Activated CD8-positive, alpha-beta T cell treated with anti-CD3 and anti-CD28 coated beads for 36 hours (primary cell): ENCODE data around the gene SKIC3. TPM values are rescaled to one million over a fixed set of nuclear protein-coding genes. Genes with fewer than 3 reads are reported as not detected.

ENCODE experiments used
- ATAC-seq: fragments of 200-7000 bp; cut with Tn5 transposase; one replicate; pipeline ENCODE4 v1.10.0; 2021; ENCODE audit warnings: mild to moderate bottlenecking, moderate library complexity
- CTCF ChIA-PET: fragments of 350-600 bp; sonication (Branson Sonifier 250); formaldehyde crosslinking; loops from one replicate; lab custom pipeline; 2021; ENCODE audit warnings: antibody characterized with exemption; lab: Charles Lee
- POLR2A ChIA-PET: fragments of 350-600 bp; sonication (Branson Sonifier 250); formaldehyde crosslinking; loops from one replicate; lab custom pipeline; 2021; ENCODE audit warnings: antibody characterized with exemption; lab: Charles Lee
- DNase-seq: peaks from one replicate; pipeline ENCODE4 v3.0.0-alpha.2; 2020
- H3K27ac Mint-ChIP-seq: one replicate; pipeline ENCODE4 v1.8.0; 2021; ENCODE audit warnings: mild to moderate bottlenecking, mixed read lengths
- H3K27me3 Mint-ChIP-seq: one replicate; pipeline ENCODE4 v1.8.0; 2021; ENCODE audit warnings: mixed read lengths
- H3K36me3 Mint-ChIP-seq: one replicate; pipeline ENCODE4 v1.8.0; 2021; ENCODE audit warnings: low read depth, mixed read lengths
- H3K4me1 Mint-ChIP-seq: one replicate; pipeline ENCODE4 v1.8.0; 2021; ENCODE audit warnings: low read depth, mixed read lengths
- H3K4me3 Mint-ChIP-seq: one replicate; pipeline ENCODE4 v1.8.0; 2021; ENCODE audit warnings: mild to moderate bottlenecking, moderate library complexity, mixed read lengths
- H3K9me3 Mint-ChIP-seq: one replicate; pipeline ENCODE4 v1.8.0; 2021; ENCODE audit warnings: mixed read lengths
- CTCF ChIP-seq: fragments of 200-600 bp; IDR thresholded peaks from one replicate; pipeline ENCODE4 v1.8.0; 2022; ENCODE audit warnings: antibody characterized with exemption, mild to moderate bottlenecking
- intact Hi-C: fragments of 100-400 bp; cut with micrococcal nuclease; formaldehyde crosslinking; loops from one replicate; pipeline ENCODE4 v1.10.0; 2022
- total RNA-seq, 2 experiments: library from RNA; stranded (reverse); gene quantifications; one replicate each; pipeline ENCODE4 v1.2.3, GENCODE V29; 2021

Gene SKIC3
- total RNA-seq, 2 experiments from 2014 or later, result 68.2 to 70.0 TPM

GRCh38 chr5:95528565-95528964 lies 26.2 kb downstream of the SKIC3 start:
- ATAC-seq (no peak), DNase-seq (no peak)
- Mint-ChIP-seq H3K4me3 (no peak overlapping the region), H3K4me1 (peaks cover 6% of the 10 kb centered on the region), H3K27me3 (no peaks in the 10 kb centered on the region), H3K36me3 (peaks cover 33% of the 10 kb centered on the region), H3K9me3 (no peaks in the 10 kb centered on the region), H3K27ac (no peak overlapping the region)
- no peak for TF ChIP-seq CTCF
- POLR2A ChIA-PET, result no interaction called here
- CTCF ChIA-PET, result no interaction called here
- intact Hi-C loops, result no loop called here

- no peak for DNase-seq
- CTCF ChIA-PET, result no interaction called here
- H3K27ac Mint-ChIP-seq, result no peak overlapping the region
- no peaks in the 10 kb centered on the region for H3K4me1 Mint-ChIP-seq
- peaks cover 31% of the 10 kb centered on the region for H3K36me3 Mint-ChIP-seq
- POLR2A ChIA-PET, result no interaction called here
- intact Hi-C loops, result no loop called here
- no peak for ATAC-seq
- no peak for TF ChIP-seq CTCF
- no peaks in the 10 kb centered on the region for H3K27me3 Mint-ChIP-seq
- H3K4me3 Mint-ChIP-seq, result no peak overlapping the region
- no peaks in the 10 kb centered on the region for H3K9me3 Mint-ChIP-seq
Measured at GRCh38 chr5:95526871-95527270, 27.9 kb downstream of the SKIC3 start.

GRCh38 chr5:95524423-95524822 lies 30.4 kb downstream of the SKIC3 start:
- peaks cover 34% of the 10 kb centered on the region for H3K36me3 Mint-ChIP-seq
- no peaks in the 10 kb centered on the region for H3K4me1 Mint-ChIP-seq
- no peak overlapping the region for H3K27ac Mint-ChIP-seq
- DNase-seq, result no peak
- no peaks in the 10 kb centered on the region for H3K9me3 Mint-ChIP-seq
- intact Hi-C loops, result no loop called here
- H3K4me3 Mint-ChIP-seq, result no peak overlapping the region
- ChIA-PET POLR2A (no interaction called here), CTCF (no interaction called here)
- no peak for TF ChIP-seq CTCF
- H3K27me3 Mint-ChIP-seq, result no peaks in the 10 kb centered on the region
- ATAC-seq, result no peak

GRCh38 chr5:95520206-95520605 lies 34.6 kb downstream of the SKIC3 start:
- DNase-seq, result no peak
- H3K4me1 Mint-ChIP-seq, result no peaks in the 10 kb centered on the region
- no peak overlapping the region for H3K27ac Mint-ChIP-seq
- H3K36me3 Mint-ChIP-seq, result peaks cover 25% of the 10 kb centered on the region
- H3K27me3 Mint-ChIP-seq, result no peaks in the 10 kb centered on the region
- no peak for ATAC-seq
- H3K4me3 Mint-ChIP-seq, result no peak overlapping the region
- TF ChIP-seq CTCF, result no peak
- no peaks in the 10 kb centered on the region for H3K9me3 Mint-ChIP-seq
- intact Hi-C loops, result no loop called here
- POLR2A ChIA-PET, result interaction anchor here (1.0 kb wide), 1 partner anchor 16 kb away, joined by 5 read pairs; no protein-coding TSS in a partner anchor
- CTCF ChIA-PET, result no interaction called here

- Mint-ChIP-seq H3K9me3 (no peaks in the 10 kb centered on the region), H3K27me3 (no peaks in the 10 kb centered on the region), H3K27ac (no peak overlapping the region), H3K36me3 (peaks cover 28% of the 10 kb centered on the region), H3K4me1 (no peaks in the 10 kb centered on the region), H3K4me3 (no peak overlapping the region)
- CTCF ChIA-PET, result no interaction called here
- intact Hi-C loops, result no loop called here
- DNase-seq (no peak), ATAC-seq (no peak)
- POLR2A ChIA-PET, result interaction anchor here (1.0 kb wide), 1 partner anchor 15 kb away, joined by 5 read pairs; no protein-coding TSS in a partner anchor
- no peak for TF ChIP-seq CTCF
Measured at GRCh38 chr5:95519681-95520080, 35.1 kb downstream of the SKIC3 start.
